NT2/D1 (cell line): ENCODE measurements around the gene ZFAND2A.

Experiments used
- SUZ12 ChIP-seq: IDR thresholded peaks from 2 replicates; pipeline ENCODE4 v1.6.1; 2011; ENCODE audit not compliant: insufficient read length, insufficient read depth; ENCODE audit errors: extremely low read depth
- YY1 ChIP-seq: IDR thresholded peaks from 2 replicates; pipeline ENCODE4 v1.6.1; 2011; ENCODE audit not compliant: insufficient read length, insufficient read depth

DNA sequence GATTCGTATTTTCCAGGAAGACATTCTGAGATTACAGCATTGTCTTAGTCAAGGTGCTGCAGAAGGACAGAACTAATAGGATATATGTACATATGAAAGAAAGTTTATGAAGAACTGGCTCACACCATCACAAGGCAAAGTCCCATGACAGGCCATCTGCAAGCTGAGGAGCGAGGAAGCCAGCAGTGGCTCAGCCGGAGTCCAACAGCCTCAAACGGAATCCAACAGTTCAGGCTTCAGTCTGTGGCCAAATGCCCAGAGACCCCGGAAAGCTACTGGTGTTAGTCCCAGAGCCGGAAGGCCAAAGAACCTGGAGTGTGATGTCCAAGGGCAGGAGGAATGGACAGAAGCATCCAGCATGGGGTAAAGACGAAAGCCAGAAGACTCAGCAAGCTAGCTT, 4.4 kb upstream of the ZFAND2A start:
- TF ChIP-seq SUZ12 = no peak
- TF ChIP-seq YY1 = no peak
